Sigmoid colon (tissue), 7 donors: ENCODE results near the gene RAPSN. TPM values are rescaled to one million over a fixed set of nuclear protein-coding genes. Genes with fewer than 3 reads are reported as not detected.

Experiments used
- DNase-seq: peaks from one replicate; pipeline ENCODE4 v3.0.0-alpha.2; 2019
- H3K27ac ChIP-seq, 4 donors: fragments of 200-600 bp; sonication (generic); one replicate each; pipeline ENCODE4 v1.5.1; 2016 to 2019; ENCODE audit warnings: mild to moderate bottlenecking in 1 of 4
- H3K27me3 ChIP-seq, 3 donors: fragments of 200-600 bp; sonication (generic); one replicate each; pipeline ENCODE4 v1.5.1; 2019; ENCODE audit warnings: mild to moderate bottlenecking in 1 of 3
- H3K36me3 ChIP-seq, 4 donors: fragments of 200-600 bp; sonication (generic); one replicate each; pipeline ENCODE4 v1.5.1; 2016 to 2019
- H3K4me1 ChIP-seq, 4 donors: fragments of 200-600 bp; sonication (generic); one replicate each; pipeline ENCODE4 v1.5.1; 2017 to 2019
- H3K4me3 ChIP-seq, 4 donors: fragments of 200-600 bp; sonication (generic); one replicate each; pipeline ENCODE4 v1.5.1; 2017 to 2019; ENCODE audit warnings: mild to moderate bottlenecking in 2 of 4, moderate library complexity in 1 of 4
- H3K9me3 ChIP-seq, 4 donors: fragments of 200-600 bp in 3 of 4; sonication (generic) in 3 of 4; one replicate each; pipeline versions ENCODE4 v1.5.1 to v1.6.1; 2013 to 2019
- EP300 ChIP-seq, 4 donors: sonication (generic); formaldehyde crosslinking; IDR thresholded peaks; one replicate each; pipeline ENCODE4 v1.6.1; 2017; ENCODE audit warnings: antibody characterized with exemption in 4 of 4
- POLR2A ChIP-seq, 2 donors: fragments of 450-650 bp; IDR thresholded peaks; one replicate each; pipeline ENCODE4 v1.6.1; 2016; ENCODE audit warnings: antibody characterized with exemption in 2 of 2, mild to moderate bottlenecking in 2 of 2, moderate library complexity in 2 of 2
- POLR2AphosphoS5 ChIP-seq, 4 donors: sonication (generic); formaldehyde crosslinking; IDR thresholded peaks; one replicate each; pipeline ENCODE4 v1.6.1; 2017; ENCODE audit warnings: antibody characterized with exemption in 4 of 4
- WGBS, 2 donors: extraction: QIAGEN DNeasy Blood & Tissue Kit; methylation state at CpG; one replicate each; pipeline ENCODE4 v1.1.7; 2013; 5-methylcytosine and 5-hydroxymethylcytosine counted together
- intact Hi-C: fragments of 100-400 bp; cut with DNase I; formaldehyde crosslinking; loops from one replicate; pipeline ENCODE4 v1.15.1; 2023
- polyA plus RNA-seq, 3 donors: library from polyadenylated mRNA; stranded (reverse); fragments of 200-250 nt; gene quantifications; one replicate each; pipeline ENCODE4 v1.2.3, GENCODE V29; 2013
- total RNA-seq, 4 donors: library from RNA; depleted of rRNA; stranded (reverse); fragments of >200 nt; gene quantifications; one replicate each; pipeline ENCODE4 v1.1.0, GENCODE V29; 2016
- TF ChIP-seq, protein P1 (sequence below), 4 experiments: fragments of 450-650 bp in 3 of 4; fragments of 200-600 bp in 1 of 4; IDR thresholded peaks; one replicate each; pipeline ENCODE4 v1.5.1; 2016 to 2019; ENCODE audit warnings: antibody characterized with exemption in 4 of 4, mild to moderate bottlenecking in 3 of 4, moderate library complexity in 2 of 4
- donor health status: healthy with polysubstance abuse.
- donor health status: Bipolar disorder and iron deficiency.
- donor health status: healthy.

Gene RAPSN
- total and polyA plus RNA-seq, 7 donors, result 0.27 to 0.61 (median 0.46) TPM; not detected in 3

GRCh38 chr11:47489395-47489755, 40.4 kb upstream of the RAPSN start:
- peaks cover 0 to 22% (median 13%) of the 10 kb centered on the region in 4 donors for H3K4me1 ChIP-seq
- H3K9me3 ChIP-seq, result no peaks in the 10 kb centered on the region
- 60 to 79% methylated on average over 2 of the region's 2 CpGs for WGBS, 2 donors
- H3K27ac ChIP-seq, result no peak overlapping the region
- no peak overlapping the region for H3K4me3 ChIP-seq
- H3K27me3 ChIP-seq, result no peaks in the 10 kb centered on the region
- no peak for DNase-seq
- intact Hi-C loops, result no loop called here
- peaks cover 12 to 32% (median 28%) of the 10 kb centered on the region in 4 donors for H3K36me3 ChIP-seq
- TF ChIP-seq POLR2A (IDR thresholded peaks at IDR 0.05) (no peak), POLR2AphosphoS5 (IDR thresholded peaks at IDR 0.05) (no peak), EP300 (IDR thresholded peaks at IDR 0.05) (no peak)
- TF ChIP-seq, protein P1, sequence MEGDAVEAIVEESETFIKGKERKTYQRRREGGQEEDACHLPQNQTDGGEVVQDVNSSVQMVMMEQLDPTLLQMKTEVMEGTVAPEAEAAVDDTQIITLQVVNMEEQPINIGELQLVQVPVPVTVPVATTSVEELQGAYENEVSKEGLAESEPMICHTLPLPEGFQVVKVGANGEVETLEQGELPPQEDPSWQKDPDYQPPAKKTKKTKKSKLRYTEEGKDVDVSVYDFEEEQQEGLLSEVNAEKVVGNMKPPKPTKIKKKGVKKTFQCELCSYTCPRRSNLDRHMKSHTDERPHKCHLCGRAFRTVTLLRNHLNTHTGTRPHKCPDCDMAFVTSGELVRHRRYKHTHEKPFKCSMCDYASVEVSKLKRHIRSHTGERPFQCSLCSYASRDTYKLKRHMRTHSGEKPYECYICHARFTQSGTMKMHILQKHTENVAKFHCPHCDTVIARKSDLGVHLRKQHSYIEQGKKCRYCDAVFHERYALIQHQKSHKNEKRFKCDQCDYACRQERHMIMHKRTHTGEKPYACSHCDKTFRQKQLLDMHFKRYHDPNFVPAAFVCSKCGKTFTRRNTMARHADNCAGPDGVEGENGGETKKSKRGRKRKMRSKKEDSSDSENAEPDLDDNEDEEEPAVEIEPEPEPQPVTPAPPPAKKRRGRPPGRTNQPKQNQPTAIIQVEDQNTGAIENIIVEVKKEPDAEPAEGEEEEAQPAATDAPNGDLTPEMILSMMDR (IDR thresholded peaks at IDR 0.05), result no peak

DNA sequence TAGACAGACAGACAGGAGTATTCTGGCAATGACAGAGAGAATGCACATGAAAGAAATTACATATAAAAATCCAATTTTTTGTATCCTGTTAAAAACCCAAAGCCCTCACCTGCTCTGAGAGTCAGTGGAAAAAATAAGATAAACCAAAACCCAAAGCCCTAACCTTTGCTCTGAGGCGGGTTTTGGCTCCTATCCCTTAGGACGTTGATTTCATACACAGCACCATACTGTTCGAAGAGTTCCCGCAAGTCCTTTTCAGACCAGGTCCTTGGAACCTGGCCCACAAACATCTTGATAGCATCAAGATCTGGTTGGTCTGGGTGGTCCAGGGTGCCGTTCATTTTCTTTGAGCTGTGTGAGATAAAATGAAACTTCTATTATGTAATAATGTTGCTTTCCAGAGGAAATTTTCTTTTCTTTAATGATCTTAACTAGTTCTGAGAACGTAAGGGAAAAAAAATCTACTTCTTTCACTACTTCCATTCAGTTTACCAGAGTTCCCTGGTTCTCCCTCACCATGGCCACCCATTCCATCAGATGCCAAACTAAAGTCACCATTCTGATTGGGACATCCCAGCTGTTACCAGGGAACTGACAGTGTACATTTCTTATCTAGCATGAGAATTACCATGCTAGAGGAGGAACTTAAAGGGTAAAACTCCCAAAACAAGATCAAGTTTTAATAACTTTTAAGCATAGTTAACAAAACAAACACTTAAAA, 39.9 kb upstream of the RAPSN start:
- intact Hi-C loops, result no loop called here
- Histone ChIP-seq H3K4me1 (peaks cover 0 to 22% (median 10%) of the 10 kb centered on the region in 4 donors), H3K27ac (no peak overlapping the region), H3K36me3 (peaks cover 13 to 36% (median 34%) of the 10 kb centered on the region in 4 donors), H3K9me3 (no peaks in the 10 kb centered on the region), H3K27me3 (no peaks in the 10 kb centered on the region), H3K4me3 (no peak overlapping the region)
- 21 to 64% methylated on average over 6 of the region's 6 CpGs for WGBS, 2 donors
- TF ChIP-seq POLR2A (IDR thresholded peaks at IDR 0.05) (no peak), POLR2AphosphoS5 (IDR thresholded peaks at IDR 0.05) (no peak), EP300 (IDR thresholded peaks at IDR 0.05) (no peak)
- TF ChIP-seq, protein P1 (IDR thresholded peaks at IDR 0.05), result no peak
- DNase-seq, result no peak

- DNase-seq, result no peak
- WGBS, 2 donors, result 25 to 69% methylated on average over 3 of the region's 3 CpGs
- intact Hi-C loops, result no loop called here
- Histone ChIP-seq H3K4me3 (no peak overlapping the region), H3K36me3 (peaks cover 20 to 44% (median 41%) of the 10 kb centered on the region in 4 donors), H3K4me1 (peaks cover 0 to 22% (median 10%) of the 10 kb centered on the region in 4 donors), H3K27ac (no peak overlapping the region), H3K27me3 (no peaks in the 10 kb centered on the region), H3K9me3 (no peaks in the 10 kb centered on the region)
- TF ChIP-seq, protein P1 (IDR thresholded peaks at IDR 0.05), result no peak
- TF ChIP-seq POLR2A (IDR thresholded peaks at IDR 0.05) (no peak), POLR2AphosphoS5 (IDR thresholded peaks at IDR 0.05) (no peak), EP300 (IDR thresholded peaks at IDR 0.05) (no peak)
These were observed 39.2 kb upstream of the RAPSN start for GRCh38 chr11:47488111-47488510.

GRCh38 chr11:47487421-47487820, 38.5 kb upstream of the RAPSN start:
- H3K4me1 ChIP-seq, result peaks cover 0 to 22% (median 10%) of the 10 kb centered on the region in 4 donors

More at GRCh38 chr11:47487421-47487820, 38.5 kb upstream of the RAPSN start:
- no peaks in the 10 kb centered on the region for H3K9me3 ChIP-seq
- TF ChIP-seq EP300 (IDR thresholded peaks at IDR 0.05) (no peak), POLR2AphosphoS5 (IDR thresholded peaks at IDR 0.05) (no peak), POLR2A (IDR thresholded peaks at IDR 0.05) (no peak)
- TF ChIP-seq, protein P1 (IDR thresholded peaks at IDR 0.05), result no peak
- H3K27me3 ChIP-seq, result no peaks in the 10 kb centered on the region
- DNase-seq, result no peak
- peaks cover 24 to 50% (median 47%) of the 10 kb centered on the region in 4 donors for H3K36me3 ChIP-seq
- WGBS, 2 donors, result 60 to 86% methylated on average over 2 of the region's 2 CpGs
- H3K4me3 ChIP-seq, result no peak overlapping the region
- H3K27ac ChIP-seq, result no peak overlapping the region
- intact Hi-C loops, result no loop called here
